ENCODE measurements around the gene MPPED1. TPM values are rescaled to one million over a fixed set of nuclear protein-coding genes. Genes with fewer than 3 reads are reported as not detected.
A peak's percentile ranks its signal among the peaks of the same experiment; 100 is the strongest.

Gene MPPED1
- total and polyA plus RNA-seq, 2 experiments from 2014 or later = 0.30 to 0.97 TPM

- no peaks in the 10 kb centered on the region for H3K36me3 ChIP-seq (replicated peaks; ENCODE audit: insufficient read depth, low read depth)
- no peak overlapping the region for H2AFZ ChIP-seq
- H3K27me3 ChIP-seq = no peaks in the 10 kb centered on the region
- no peak for DNase-seq (ENCODE audit: low spot score)
- H3K4me2 ChIP-seq = no peak overlapping the region
- no peak overlapping the region for H3K4me3 ChIP-seq
- no peaks in the 10 kb centered on the region for H3K79me2 ChIP-seq
- no peaks in the 10 kb centered on the region for H4K20me1 ChIP-seq (ENCODE audit: insufficient read depth, poor library complexity, severe bottlenecking)
- TF ChIP-seq EZH2phosphoT487 (IDR thresholded peaks at IDR 0.05; ENCODE audit: low read depth, severe bottlenecking, unreplicated experiment) (no peak), CTCF (IDR thresholded peaks at IDR 0.05; ENCODE audit: poor library complexity) (no peak), EZH2 (IDR thresholded peaks at IDR 0.05; ENCODE audit: borderline replicate concordance) (no peak)
- H3K9me2 ChIP-seq (replicated peaks; ENCODE audit: insufficient read depth) = no peaks in the 10 kb centered on the region
- no peak overlapping the region for H3K27ac ChIP-seq
- H3K4me1 ChIP-seq (ENCODE audit: insufficient read depth) = no peaks in the 10 kb centered on the region
- WGBS (ENCODE audit: low lambda C conversion rate, missing lambda C conversion rate) = 87% methylated on average over 9 of the region's 9 CpGs
- H3K9me3 ChIP-seq (ENCODE audit: low read depth) = no peaks in the 10 kb centered on the region
These were observed 61.6 kb downstream of the MPPED1 start for GRCh38 chr22:43473441-43473840.

GRCh38 chr22:43474161-43475101, 62.6 kb downstream of the MPPED1 start:
- H3K27ac ChIP-seq = no peak overlapping the region
- no peaks in the 10 kb centered on the region for H3K4me1 ChIP-seq (ENCODE audit: insufficient read depth)
- no peaks in the 10 kb centered on the region for H3K9me3 ChIP-seq (ENCODE audit: low read depth)
- no peaks in the 10 kb centered on the region for H3K36me3 ChIP-seq (replicated peaks; ENCODE audit: insufficient read depth, low read depth)
- H3K27me3 ChIP-seq = no peaks in the 10 kb centered on the region
- H3K4me3 ChIP-seq = no peak overlapping the region
- no peaks in the 10 kb centered on the region for H4K20me1 ChIP-seq (ENCODE audit: insufficient read depth, poor library complexity, severe bottlenecking)
- no peaks in the 10 kb centered on the region for H3K9me2 ChIP-seq (replicated peaks; ENCODE audit: insufficient read depth)
- 69% methylated on average over 25 of the region's 28 CpGs for WGBS (ENCODE audit: low lambda C conversion rate, missing lambda C conversion rate)
- no peaks in the 10 kb centered on the region for H3K79me2 ChIP-seq
- DNase-seq (ENCODE audit: low spot score) = peak; percentile 44
- H2AFZ ChIP-seq = no peak overlapping the region
- TF ChIP-seq EZH2phosphoT487 (IDR thresholded peaks at IDR 0.05; ENCODE audit: low read depth, severe bottlenecking, unreplicated experiment) = no peak
- TF ChIP-seq EZH2 (IDR thresholded peaks at IDR 0.05; ENCODE audit: borderline replicate concordance) = no peak
- TF ChIP-seq CTCF (IDR thresholded peaks at IDR 0.05; ENCODE audit: poor library complexity) = no peak
- H3K4me2 ChIP-seq = no peak overlapping the region

GRCh38 chr22:43475549-43476076, 63.8 kb downstream of the MPPED1 start:
- H2AFZ ChIP-seq = no peak overlapping the region
- no peaks in the 10 kb centered on the region for H3K79me2 ChIP-seq
- H4K20me1 ChIP-seq (ENCODE audit: insufficient read depth, poor library complexity, severe bottlenecking) = no peaks in the 10 kb centered on the region
- no peak for DNase-seq (ENCODE audit: low spot score)
- H3K4me3 ChIP-seq = no peak overlapping the region
- H3K4me1 ChIP-seq (ENCODE audit: insufficient read depth) = no peaks in the 10 kb centered on the region
- H3K9me3 ChIP-seq (ENCODE audit: low read depth) = no peaks in the 10 kb centered on the region
- H3K27ac ChIP-seq = no peak overlapping the region
- no peaks in the 10 kb centered on the region for H3K9me2 ChIP-seq (replicated peaks; ENCODE audit: insufficient read depth)
- H3K27me3 ChIP-seq = no peaks in the 10 kb centered on the region
- no peak overlapping the region for H3K4me2 ChIP-seq
- TF ChIP-seq EZH2phosphoT487 (IDR thresholded peaks at IDR 0.05; ENCODE audit: low read depth, severe bottlenecking, unreplicated experiment) = no peak
- TF ChIP-seq CTCF (IDR thresholded peaks at IDR 0.05; ENCODE audit: poor library complexity) = no peak
- TF ChIP-seq EZH2 (IDR thresholded peaks at IDR 0.05; ENCODE audit: borderline replicate concordance) = no peak
- WGBS (ENCODE audit: low lambda C conversion rate, missing lambda C conversion rate) = 100% methylated on average over 3 of the region's 3 CpGs
- H3K36me3 ChIP-seq (replicated peaks; ENCODE audit: insufficient read depth, low read depth) = no peaks in the 10 kb centered on the region

Data from hepatocyte (in vitro differentiated cells).